ENCODE measurements around the gene ARHGEF10L.

The ARHGEF10L gene

GRCh38 chr1:17565461-17566252 lies 26.2 kb downstream of the ARHGEF10L start:
- no peak overlapping the region for H3K4me3 ChIP-seq
- H3K9me3 ChIP-seq = no peaks in the 10 kb centered on the region
- TF ChIP-seq, protein P1, sequence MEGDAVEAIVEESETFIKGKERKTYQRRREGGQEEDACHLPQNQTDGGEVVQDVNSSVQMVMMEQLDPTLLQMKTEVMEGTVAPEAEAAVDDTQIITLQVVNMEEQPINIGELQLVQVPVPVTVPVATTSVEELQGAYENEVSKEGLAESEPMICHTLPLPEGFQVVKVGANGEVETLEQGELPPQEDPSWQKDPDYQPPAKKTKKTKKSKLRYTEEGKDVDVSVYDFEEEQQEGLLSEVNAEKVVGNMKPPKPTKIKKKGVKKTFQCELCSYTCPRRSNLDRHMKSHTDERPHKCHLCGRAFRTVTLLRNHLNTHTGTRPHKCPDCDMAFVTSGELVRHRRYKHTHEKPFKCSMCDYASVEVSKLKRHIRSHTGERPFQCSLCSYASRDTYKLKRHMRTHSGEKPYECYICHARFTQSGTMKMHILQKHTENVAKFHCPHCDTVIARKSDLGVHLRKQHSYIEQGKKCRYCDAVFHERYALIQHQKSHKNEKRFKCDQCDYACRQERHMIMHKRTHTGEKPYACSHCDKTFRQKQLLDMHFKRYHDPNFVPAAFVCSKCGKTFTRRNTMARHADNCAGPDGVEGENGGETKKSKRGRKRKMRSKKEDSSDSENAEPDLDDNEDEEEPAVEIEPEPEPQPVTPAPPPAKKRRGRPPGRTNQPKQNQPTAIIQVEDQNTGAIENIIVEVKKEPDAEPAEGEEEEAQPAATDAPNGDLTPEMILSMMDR (IDR thresholded peaks at IDR 0.05) = no peak
- intact Hi-C loops (cut with DNase I; ENCODE audit: low total_unique reads) = no loop called here
- peaks cover 4 to 98% (median 93%) of the 10 kb centered on the region in 4 donors for H3K4me1 ChIP-seq
- no peaks in the 10 kb centered on the region for H3K36me3 ChIP-seq
- no peak for DNase-seq
- no peaks in the 10 kb centered on the region for H3K27me3 ChIP-seq
- peak overlapping the region; percentile 100 for H3K27ac ChIP-seq

DNA sequence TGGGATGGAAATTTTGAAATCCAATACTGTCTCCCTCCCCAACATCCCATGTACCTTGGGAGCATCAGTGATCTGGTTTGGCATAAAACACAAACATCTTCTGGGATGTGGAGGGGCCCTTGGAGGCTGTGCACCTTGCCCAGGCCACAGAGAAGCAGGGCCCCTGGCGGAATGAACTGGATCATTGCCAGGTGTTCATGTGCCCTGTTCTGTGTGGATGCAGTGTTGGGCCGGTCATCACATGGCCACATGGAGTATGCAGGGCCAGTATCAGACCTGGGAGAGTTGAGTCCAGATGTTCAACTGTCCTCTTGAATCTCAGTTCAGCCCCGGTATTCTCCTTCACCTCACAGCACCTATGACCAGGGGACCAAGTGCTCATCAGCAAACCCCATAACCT lies 26.9 kb downstream of the ARHGEF10L start:
- intact Hi-C loops (cut with DNase I; ENCODE audit: low total_unique reads) = no loop called here

GRCh38 chr1:17566892-17567291 lies 27.4 kb downstream of the ARHGEF10L start:
- TF ChIP-seq, protein P1 (IDR thresholded peaks at IDR 0.05) = no peak
- Histone ChIP-seq H3K27ac (peak overlapping the region; percentile 100), H3K4me1 (peaks cover 4 to 98% (median 93%) of the 10 kb centered on the region in 4 donors), H3K36me3 (no peaks in the 10 kb centered on the region), H3K4me3 (no peak overlapping the region), H3K27me3 (no peaks in the 10 kb centered on the region), H3K9me3 (no peaks in the 10 kb centered on the region)
- intact Hi-C loops (cut with DNase I; ENCODE audit: low total_unique reads) = no loop called here
- no peak for DNase-seq

More for the DNA sequence above, 26.9 kb downstream of the ARHGEF10L start:
- Histone ChIP-seq H3K36me3 (no peaks in the 10 kb centered on the region), H3K4me3 (no peak overlapping the region), H3K27me3 (no peaks in the 10 kb centered on the region), H3K27ac (peak overlapping the region; percentile 100), H3K4me1 (peaks cover 4 to 98% (median 91%) of the 10 kb centered on the region in 4 donors), H3K9me3 (no peaks in the 10 kb centered on the region)
- TF ChIP-seq, protein P1 (IDR thresholded peaks at IDR 0.05) = no peak
- DNase-seq = no peak

DNA sequence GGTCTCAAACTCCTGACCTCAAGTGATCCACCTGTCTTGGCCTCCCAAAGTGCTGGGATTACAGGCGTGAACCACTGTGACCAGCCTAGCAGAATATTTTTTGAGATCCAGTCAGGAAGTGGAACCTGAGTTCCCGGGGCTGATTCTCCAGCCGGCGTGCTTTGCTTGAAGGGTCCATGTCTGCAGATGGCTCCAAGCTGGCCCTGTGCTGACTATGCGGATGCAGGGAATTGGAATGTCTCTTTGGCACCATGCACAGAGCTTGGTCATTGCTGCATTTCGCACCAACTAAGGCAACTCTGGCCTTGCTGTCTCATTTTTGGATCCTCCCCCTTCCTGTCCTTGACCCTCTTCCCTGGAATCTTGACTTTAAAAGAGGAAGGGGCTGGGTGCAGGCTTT lies 28.1 kb downstream of the ARHGEF10L start:
- Histone ChIP-seq H3K9me3 (no peaks in the 10 kb centered on the region), H3K36me3 (no peaks in the 10 kb centered on the region), H3K27ac (peak overlapping the region; percentile 100), H3K4me3 (no peak overlapping the region), H3K4me1 (peaks cover 4 to 98% (median 93%) of the 10 kb centered on the region in 4 donors), H3K27me3 (no peaks in the 10 kb centered on the region)
- TF ChIP-seq, protein P1 (IDR thresholded peaks at IDR 0.05) = no peak
- intact Hi-C loops (cut with DNase I; ENCODE audit: low total_unique reads) = no loop called here
- DNase-seq = peak; percentile 68 to 83

DNA sequence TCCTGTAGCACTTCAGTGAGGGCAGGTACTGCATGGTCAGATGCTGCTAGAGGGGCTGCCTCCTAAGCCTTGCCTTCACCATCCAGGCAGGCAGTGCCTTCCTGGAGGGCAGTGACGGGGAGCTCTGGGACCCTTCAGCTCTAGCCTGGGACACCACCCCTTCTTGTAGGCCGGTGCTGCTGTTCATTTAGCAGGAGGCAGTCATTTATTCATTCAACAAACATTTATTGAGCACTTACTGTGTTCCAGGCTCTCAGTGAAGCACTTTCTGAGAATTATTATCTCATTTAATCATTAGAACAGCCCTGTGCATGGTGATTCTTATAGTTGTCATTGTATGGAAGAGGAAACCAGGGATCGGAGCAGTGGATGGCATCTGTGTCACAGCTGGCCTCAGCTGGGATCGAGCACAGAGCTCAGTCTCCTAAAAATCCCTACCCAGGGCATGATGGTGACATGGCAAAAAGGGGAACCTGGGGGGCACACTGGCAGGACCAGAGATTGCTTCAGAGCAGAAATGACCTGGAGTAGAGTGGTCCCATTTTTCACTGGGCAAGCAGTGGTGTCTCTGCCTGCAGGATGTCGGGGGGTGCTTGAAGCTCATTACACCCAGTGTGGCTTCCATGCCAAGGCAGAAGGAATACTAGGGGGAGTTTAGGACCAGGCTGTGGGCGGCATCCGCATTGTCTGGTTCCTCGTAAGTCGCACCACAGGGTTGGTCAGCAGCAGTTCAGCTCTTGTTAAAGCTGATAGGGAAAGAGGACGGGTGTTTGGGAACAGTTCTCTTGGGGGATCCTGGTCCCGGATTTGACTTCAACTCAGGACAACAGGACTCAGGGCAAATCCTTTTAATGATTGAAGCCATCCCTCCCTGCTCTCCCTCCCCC lies 28.8 kb downstream of the ARHGEF10L start:
- H3K36me3 ChIP-seq = no peaks in the 10 kb centered on the region
- no peak for DNase-seq
- intact Hi-C loops (cut with DNase I; ENCODE audit: low total_unique reads) = no loop called here
- TF ChIP-seq, protein P1 (IDR thresholded peaks at IDR 0.05) = no peak
- H3K27me3 ChIP-seq = no peaks in the 10 kb centered on the region
- H3K4me1 ChIP-seq = peaks cover 4 to 98% (median 93%) of the 10 kb centered on the region in 4 donors
- H3K27ac ChIP-seq = peak overlapping the region; percentile 100
- no peak overlapping the region for H3K4me3 ChIP-seq
- no peaks in the 10 kb centered on the region for H3K9me3 ChIP-seq
